Inflammatory macrophage treated with lipopolysaccharide for 1 hour (primary cell): ENCODE measurements around the gene P4HA1.
"Not testable (repeated sequence)": the region's sequence is repeated elsewhere in the genome, so short reads cannot be mapped to it uniquely, and the experiment has no call there.

Experiments used
- DNase-seq, 2 donors: peaks; one replicate each; pipeline ENCODE4 v3.0.0-alpha.2; 2020 to 2022

The P4HA1 gene

DNA sequence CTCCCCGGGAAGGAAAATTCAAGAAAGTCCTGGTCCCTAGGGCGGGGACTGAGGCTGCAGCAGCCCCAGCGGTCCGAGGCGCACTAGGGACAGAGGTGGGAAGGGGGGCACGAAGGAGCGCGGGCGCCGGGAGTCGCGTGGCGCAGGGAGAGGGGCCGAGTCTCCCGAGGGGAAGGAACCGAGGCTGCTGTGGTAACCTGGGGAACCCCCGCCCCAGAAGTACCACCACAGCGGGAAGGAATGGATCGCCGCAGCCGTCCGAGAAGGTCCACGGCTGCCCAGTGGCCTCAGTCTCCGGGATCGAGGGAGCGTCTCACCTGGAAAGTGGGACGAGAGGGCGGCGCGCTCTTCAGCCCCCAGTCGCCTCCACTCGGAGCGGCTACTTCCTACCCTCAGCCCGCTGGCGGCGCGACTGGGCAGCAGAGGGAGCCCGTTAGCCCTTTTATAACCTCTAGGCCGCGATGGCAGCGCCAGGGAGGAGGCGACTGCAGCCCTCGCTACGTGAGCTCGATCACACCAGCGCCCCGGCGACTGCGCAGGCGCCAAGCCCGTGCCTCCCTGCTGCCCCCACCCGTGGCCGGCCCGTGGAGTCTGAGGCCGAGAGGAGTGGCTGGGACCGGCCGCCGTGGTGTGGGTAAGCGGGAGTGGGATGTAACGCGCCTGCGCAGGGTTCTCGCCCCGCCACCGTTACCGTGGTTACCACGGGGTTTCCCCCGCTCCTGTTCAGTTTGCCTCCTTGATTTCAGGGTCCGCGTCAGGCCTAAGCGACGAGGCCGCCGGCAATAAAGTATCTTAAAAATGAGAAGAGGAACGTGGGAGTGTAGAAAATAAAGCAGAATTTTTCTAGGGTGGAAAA lies at the start of gene P4HA1:
Gene P4HA1 (minus strand): TSS at position 418 of the 856 bp plus-strand sequence. CDS start 21,983 bp downstream, outside the sequence.
- DNase-seq, result peak; percentile 99

DNA sequence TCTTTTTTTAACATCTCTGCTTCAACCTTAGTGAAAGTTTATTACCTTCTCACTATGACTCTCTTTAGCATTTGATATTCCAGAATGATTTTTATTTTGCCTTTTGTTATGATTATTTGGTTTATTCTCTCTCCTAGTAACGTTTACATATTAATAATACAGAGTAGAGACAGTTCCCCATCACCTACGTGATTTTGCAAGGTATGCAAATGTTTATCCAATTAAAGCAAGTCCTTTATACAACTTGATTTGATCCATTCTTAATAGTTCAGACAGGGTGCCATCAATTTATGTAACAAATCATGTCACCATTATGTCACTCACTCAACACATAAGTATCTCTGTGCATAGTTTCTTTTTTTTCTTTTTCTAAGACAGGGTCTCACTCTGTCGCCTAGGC lies 44.9 kb upstream of the P4HA1 start:
- no peak for DNase-seq

DNA sequence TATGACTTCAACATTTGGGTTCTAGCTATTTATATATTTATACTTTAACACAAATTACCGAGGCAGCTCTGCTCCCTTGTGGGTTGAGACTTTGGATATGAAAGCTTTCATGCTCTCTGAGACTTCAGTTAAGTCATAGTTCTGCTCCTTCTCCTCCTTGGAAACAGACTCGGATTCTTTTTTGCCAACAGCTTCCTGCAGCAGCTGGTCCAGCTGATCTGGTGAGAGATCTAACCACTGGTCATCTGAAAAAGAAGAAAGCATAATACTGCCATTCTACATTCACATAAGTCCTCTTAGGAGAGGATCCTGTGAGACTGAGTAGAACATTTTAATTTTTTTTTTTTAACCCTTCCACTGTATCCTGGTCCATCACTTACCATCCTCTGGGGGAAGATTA lies 42.6 kb upstream of the P4HA1 start:
- DNase-seq, result no peak

DNA sequence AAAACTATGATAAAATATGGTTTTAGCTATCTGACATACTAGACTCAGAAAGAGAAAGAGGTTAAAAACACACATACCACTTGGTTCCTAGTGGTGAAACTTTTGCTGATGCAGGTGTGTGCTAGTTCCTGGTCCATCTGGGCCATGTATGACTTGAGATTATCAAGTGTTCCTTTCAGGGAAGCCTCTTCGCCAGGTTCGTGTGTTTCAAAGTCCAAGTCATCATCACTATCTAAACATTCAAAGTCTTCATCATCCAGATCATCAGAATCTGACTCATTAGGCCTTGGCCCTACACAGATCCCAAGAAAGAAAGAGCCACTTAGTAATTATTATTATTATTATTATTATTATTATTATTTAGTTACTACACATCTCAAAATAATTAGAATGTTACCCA lies 40.0 kb upstream of the P4HA1 start:
- DNase-seq, result no peak

DNA sequence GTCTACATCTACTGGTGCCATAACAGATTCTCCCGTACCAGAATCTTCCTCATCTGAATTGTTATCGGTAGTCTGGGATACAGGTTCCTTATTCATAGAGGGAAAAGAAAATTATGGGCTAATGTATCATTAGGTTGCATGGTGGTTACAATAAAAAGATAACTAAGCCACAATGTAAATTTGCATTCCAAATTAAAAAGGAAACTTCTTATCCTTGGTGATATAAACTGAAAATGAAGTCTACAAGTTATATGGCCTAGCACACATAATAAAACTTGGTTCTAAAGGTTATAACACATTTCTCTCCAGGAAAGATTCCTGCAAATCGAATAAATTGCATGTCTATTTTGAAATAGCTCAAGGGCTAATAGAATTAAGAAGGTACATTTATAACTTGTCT lies 38.1 kb upstream of the P4HA1 start:
- DNase-seq, result no peak

DNA sequence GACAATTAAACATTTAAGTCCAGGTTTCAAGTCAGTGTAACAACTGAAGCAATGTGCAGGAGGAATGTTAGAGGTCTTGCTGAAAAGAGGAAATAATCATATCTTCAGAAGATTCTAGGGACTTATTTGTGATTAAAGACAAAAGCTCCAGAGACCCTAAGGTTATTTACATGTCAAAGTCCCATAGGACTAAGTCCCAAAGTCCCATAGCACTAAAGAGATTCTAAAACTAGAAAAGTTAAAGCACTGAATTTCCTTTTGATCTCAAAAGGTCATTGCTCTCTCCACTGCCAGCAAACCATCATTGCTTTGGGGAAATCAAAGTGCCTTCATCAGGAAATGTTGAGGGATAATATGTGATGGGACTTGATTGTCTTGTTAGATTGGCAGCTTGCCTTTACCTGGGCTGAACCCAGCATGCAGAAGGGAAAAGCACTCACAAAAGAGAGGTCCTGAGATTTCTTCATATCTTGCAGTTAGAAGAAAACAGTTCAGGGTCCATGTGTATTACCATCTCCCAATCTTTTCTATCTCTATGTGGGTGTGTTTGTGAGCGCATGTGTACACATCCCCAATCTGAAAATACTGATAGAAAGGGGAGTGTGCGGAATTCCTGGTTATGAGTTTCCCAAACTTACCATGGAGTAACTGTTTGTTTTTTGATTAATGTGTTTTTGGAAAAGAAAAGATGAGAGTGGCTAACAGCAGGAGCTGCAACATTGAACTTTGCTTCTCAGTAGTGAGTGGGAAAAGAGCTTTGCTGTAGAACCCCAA lies 35.4 kb upstream of the P4HA1 start:
- DNase-seq, result no peak

DNA sequence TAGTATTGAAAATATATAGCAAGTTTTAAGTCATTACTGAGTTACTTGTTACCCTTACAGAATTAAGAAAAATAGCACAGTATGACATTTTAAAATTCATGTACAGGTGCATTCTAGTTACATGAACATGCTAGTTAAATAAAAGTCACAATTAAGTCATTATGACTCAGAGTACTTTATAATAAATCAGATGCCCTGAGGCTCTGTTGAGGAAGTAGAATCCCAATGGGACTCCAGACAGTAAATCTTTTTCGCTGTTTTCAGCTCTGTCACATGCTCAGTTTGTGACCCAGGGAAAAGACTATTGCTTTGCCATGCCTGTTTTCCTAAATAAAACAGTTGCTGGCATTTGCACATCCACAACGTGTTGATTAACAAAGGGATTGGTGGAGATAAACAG lies 34.6 kb upstream of the P4HA1 start:
- DNase-seq, result no peak

DNA sequence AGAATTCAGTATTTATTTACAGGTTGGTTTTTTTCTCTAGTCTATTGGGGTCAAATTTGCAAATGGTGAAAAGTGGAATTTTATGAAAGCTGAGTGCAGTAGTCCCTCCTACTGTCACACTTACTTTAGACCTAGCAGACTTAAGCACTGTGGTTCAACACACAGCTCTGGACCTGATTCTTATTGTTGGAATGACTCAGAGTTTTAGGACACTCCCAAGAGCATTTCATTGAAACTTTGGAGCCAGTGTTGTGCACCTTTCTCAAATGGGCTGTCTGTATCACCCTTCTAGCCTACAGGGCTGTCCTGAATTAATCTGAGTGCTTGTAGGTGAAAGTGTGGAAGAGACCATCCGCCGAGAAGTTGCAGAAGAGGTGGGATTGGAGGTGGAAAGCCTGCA lies 29.7 kb upstream of the P4HA1 start:
- no peak for DNase-seq

DNA sequence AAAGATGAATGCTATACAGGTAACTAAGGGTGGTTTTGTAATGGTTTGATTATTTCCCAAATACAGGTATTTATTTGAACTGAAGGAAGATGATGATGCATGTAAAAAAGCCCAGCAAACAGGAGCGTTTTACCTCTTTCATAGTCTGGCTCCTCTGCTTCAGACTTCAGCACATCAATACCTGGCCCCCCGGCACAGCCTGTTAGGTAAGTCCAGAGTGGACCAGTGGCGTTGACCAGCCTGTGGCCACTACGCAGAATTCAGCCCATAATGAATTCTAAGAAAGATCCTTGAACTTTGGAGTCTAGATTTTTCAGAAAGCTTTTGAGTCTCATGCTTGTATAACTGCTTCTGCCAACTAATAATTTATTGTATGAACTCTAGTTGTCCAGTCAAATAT lies 23.3 kb upstream of the P4HA1 start:
- DNase-seq, result no peak

DNA sequence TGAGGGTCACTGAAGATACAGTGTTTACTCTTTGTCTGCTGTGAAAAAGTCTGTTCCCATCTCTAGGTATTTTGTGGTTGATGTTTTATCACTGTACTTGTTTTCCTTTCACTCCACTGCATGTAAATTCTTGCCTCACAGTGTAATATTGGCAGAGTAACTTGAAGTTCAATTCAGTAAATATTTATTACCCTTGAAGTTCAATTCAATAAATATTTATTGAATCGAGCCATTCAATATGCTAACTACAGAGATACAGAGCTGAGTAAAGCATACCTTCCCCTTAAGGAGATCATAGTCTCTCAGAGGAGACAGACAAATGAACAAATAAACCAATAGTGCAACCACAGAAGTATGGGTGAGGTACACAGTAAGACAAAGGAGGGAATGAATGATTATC lies 22.8 kb upstream of the P4HA1 start:
- DNase-seq, result no peak

DNA sequence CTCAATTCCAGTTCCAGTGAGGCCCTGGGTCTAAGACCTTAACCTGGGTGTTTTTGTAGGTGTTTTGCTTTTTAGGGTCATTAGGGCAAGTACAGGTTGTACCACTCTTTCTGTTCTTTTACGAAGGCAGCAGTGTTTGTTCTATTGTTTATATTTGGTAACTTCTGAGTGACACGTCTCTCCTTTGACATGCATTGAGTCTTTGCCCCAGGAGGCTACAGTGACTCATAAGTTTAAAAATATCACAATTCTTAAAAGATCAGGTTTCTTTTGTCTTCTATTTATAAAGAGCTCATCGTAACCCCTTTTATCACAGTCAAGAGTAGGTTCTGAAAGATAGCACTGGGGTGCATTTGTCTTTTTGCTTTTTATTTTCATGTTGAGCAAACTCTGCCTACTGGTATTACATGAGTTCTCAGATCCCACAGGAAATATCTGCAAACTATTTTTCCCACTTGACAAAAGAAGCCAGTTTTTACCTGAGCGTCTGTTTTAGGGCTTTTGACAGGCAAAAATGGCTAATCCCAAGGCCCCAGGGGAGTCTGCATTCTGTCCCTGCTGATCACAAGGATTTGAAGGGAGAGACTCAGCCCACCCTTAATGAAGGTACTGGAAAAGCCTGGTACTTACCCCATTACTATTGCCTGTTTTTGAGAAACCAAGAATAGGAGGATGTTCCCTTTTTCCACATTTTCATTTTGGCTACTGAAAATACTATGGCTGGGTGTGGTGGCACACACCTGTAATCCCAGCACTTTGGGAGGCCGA lies 21.5 kb upstream of the P4HA1 start:
- DNase-seq, result no peak

DNA sequence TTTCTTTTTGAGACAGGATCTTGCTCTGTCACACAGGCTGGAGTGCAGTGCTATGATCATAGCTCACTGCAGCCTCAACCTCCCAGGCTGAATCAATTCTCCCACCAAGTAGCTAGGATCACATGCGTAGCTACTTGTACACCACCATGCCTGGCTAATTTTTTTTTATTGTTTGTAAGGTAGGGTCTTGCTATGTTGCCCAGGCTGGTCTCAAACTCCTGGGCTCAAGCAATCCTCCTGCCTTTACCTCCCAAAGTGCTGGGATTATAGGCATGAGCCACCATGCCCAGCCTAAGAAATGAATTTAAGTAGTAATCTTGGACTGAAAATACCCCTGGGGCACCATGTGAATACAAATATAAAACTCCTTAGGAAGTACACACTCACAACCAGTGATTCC lies 19.4 kb upstream of the P4HA1 start:
- DNase-seq, result no peak

DNA sequence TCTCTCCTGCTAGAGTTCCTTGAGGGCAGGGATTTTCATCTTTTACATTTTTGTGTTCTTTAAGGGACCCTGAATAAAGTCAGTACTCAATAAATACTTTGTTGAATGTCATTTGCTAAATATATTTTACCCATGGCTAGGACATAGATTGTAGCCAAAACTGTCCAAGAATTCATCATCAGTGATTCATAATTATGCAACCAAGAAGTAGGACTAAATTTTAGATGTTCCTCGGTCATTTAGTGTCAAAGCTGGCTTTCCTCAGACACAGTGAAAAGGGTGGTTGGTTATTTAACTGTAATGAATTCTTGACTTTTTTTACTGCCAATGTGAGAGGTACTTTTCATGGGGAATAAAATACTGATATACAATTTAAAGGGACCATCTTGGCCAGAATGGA lies 16.9 kb upstream of the P4HA1 start:
- peak; percentile 30 to 47 for DNase-seq

DNA sequence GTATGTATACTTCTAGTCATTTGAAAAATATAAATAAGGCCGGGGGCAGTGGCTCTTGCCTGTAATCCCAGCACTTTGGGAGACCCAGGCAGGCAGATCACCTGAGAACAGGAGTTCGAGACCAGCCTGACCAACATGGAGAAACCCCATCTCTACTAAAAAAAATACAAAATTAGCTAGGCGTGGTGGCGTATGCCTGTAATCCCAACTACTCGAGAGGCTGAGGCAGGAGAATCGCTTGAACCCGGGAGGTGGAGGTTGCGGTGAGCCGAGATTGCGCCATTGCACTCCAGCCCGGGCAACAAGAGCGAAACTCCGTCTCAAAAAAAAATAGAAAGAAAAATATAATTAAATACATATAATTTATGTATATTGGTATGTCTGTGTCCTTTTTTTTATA lies 15.4 kb upstream of the P4HA1 start:
- not testable (repeated sequence) for DNase-seq

DNA sequence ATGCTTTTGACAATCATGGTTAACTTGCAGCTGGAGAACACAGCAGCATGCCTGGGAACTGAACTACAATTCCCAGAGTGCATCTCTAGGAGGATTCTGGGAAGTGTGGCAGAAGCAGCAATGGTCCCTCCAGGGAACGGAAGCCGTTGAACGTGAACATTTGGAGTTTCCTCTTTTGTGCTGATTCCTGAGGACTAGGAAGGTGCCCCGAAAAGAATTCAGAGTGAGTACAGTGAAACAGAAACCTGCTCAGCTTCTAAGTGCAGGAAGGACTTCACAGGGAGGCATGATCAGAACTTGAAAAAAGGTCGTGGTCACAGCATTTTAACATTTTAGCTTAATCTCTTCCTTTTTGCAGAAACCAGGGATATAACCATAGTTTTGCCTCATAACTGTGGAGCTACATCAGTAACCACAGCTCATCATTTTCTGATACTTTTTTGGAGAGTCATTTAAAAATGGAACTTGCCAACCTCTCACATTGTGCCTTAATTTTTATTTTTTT lies 13.7 kb upstream of the P4HA1 start, which contains the start of gene NUDT13:
Gene NUDT13 (plus strand): TSS at position 111 of the 505 bp plus-strand sequence. CDS start 3,911 bp downstream, outside the sequence.
- peak; percentile 84 to 87 for DNase-seq

DNA sequence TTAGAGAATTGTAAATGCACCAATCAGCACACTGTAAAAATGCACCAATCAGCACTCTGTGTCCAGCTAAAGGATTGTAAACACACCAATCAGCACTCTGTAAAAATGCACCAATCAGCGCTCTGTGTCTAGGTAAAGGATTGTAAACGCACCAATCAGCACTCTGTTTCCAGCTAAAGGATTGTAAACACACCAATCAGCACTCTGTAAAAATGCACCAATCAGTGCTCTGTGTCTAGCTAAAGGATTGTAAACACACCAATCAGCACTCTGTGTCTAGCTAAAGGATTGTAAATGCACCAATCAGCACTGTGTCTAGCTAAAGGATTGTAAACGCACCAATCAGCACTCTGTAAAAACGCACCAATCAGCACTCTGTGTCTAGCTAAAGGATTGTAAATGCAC lies 12.6 kb upstream of the P4HA1 start:
- not testable (repeated sequence) for DNase-seq

DNA sequence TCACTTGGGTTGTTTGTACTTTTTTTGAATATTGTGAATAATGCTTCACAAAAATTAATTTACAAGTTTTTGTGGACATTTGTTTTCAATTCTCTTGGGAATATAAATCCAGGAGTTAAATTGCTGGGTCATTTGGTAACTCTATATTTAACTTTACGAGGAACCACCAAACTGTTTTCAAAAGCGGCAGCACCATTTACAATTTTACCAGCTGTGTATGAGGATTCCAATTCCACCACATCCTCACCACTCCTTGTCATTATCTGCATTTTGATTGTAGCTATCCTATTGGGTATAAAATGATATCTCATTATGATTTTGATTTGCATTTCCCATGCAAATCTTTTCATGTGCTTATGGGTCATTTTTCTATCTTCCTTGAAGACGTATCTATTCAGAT lies 9.6 kb upstream of the P4HA1 start:
- DNase-seq, result no peak

DNA sequence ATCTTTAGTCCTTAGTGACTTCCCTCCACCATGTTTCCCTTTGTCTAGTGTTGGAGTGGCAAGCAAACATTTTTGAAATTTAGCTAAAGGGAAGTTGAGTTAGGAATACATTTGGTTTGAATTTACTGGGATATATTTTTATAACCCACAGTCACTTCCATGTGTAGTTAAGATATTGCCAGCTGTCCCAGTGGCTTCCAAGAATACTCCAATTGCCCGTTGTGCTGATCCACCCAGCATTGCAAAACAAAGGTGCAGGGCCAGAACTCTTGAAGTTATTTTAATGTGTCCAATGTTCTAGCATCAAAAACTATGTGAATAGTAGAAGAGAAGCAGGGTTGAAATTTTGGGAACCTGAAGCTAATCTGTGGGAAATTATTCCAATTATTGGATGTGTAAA lies 2.5 kb upstream of the P4HA1 start:
- DNase-seq, result no peak

DNA sequence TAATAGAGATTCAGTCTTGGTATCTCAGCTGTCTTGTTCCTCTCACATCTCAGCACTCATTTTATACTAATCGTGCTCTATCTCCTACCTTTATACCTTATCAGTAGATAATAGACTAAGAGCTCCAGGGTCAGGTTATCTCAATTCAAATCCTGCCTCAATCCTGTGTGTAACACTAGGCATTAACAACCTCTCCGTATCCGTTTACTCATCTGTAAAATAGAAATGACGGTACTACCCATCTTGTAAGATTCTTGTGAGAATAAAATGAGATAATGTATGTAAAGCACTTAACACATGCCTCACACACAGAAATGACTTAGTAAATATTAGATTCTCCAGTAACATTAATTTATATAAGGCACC lies 622 bp upstream of the P4HA1 start:
- DNase-seq, result no peak

DNA sequence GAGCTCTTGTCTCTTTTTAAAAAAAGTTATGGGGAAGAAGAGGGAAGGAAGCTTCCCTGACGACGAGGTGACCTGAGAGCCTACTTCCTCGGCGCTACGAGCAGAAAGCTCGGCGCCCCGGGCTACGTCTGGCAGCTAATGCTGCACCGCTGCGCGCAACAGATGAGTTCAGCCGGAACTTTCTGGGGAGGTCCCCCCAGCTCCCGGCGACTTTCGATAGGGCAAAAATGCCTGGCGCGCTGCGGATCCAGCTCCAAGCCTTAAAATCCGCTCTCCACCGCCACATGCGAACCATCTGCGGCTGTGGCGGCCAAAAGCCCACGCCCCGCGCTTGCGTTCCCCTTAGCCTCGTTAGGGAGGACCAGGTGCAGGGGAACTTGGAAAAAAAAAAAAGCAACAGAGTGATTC lies 621 bp downstream of the P4HA1 start:
- DNase-seq, result peak; percentile 72 to 76

DNA sequence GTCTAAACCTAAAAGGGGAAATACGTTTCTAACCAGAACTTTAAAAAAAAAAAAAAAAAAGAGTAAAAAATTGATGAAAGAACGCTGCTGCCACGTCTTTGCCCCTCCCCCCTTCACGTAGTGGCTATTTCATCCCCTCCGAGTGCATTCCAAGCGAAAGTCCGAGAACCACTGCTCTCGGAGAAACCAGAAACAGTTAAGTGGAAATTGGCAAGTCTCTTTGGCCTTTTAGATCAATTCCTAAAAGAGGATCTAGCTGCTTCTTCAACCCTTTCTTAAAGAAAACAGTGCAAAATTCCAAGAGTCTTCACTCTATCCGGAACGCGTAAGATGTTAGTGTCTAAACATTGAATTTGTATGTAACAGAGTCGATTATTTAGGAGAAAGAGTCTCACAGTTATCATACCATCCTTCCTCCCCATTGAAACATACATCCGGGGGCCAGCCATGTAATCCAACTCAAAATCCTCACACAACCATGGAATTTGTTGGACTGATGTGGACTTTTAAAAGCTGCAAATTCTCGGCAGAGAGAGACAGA lies 1.1 kb downstream of the P4HA1 start:
- peak; percentile 72 to 77 for DNase-seq

DNA sequence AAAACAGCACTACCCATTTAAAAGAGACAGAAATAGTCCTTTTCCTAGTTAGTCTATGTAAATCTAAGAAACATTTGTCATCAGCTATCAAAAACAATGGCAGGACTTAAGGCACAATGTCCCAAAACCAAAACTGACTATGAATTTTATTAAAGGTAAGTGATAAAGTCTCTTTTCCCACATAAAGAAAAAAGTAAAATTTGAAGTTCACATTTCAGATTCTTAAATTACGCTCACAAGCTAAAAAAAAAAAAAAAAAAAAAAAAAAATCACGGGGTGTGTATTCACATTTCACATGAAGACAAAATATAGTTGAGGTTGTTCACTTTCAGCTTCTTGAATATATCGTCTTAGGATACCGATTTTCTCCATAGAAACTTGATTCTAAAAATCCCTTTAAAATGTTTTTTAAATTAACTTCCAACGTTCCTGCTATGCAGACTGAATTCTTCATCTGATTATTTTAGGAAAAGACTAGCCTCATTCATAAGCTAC lies 1.6 kb downstream of the P4HA1 start:
- no peak for DNase-seq
